OCI-LY7 (cell line): ENCODE data around the gene ASL. TPM values are rescaled to one million over a fixed set of nuclear protein-coding genes. Genes with fewer than 3 reads are reported as not detected.
A peak's percentile ranks its signal among the peaks of the same experiment; 100 is the strongest.
"Not testable (repeated sequence)": the region's sequence is repeated elsewhere in the genome, so short reads cannot be mapped to it uniquely, and the experiment has no call there.

Experiments used
- Bru-seq: library from RNA; stranded (reverse); fragments of 400-500 nt; gene quantifications from one replicate; lab custom pipeline; 2021; lab: Mats Ljungman, UMichigan
- BruChase-seq, 2 experiments: library from RNA; stranded (reverse); fragments of 400-500 nt; gene quantifications; one replicate each; lab custom pipeline; 2021; lab: Mats Ljungman, UMichigan
- BruUV-seq: library from RNA; stranded (reverse); fragments of 400-500 nt; replicated peaks from 2 replicates; lab custom pipeline; 2021; lab: Mats Ljungman, UMichigan
- CTCF ChIA-PET: fragments of 300-600 bp; sonication (Branson Sonifier 250); formaldehyde crosslinking; loops from one replicate; lab custom pipeline; 2022; ENCODE audit warnings: antibody characterized with exemption; ENCODE audit not compliant: unreplicated experiment; lab: Charles Lee
- POLR2A ChIA-PET: fragments of 300-600 bp; sonication (Branson Sonifier 250); formaldehyde crosslinking; loops from one replicate; lab custom pipeline; 2022; ENCODE audit warnings: antibody characterized with exemption; lab: Charles Lee
- DNase-seq: peaks from one replicate; pipeline ENCODE4 v3.0.0-alpha.2; 2015; ENCODE audit warnings: low spot score
- H2AFZ ChIP-seq: fragments of 200-600 bp; sonication (generic), shearing (Covaris generic); 2 replicates; pipeline ENCODE4 v1.6.1; 2014; ENCODE audit warnings: mild to moderate bottlenecking, antibody characterized with exemption, low read length, moderate library complexity
- H3K27ac ChIP-seq: fragments of 200-600 bp; sonication (generic); 2 replicates; pipeline ENCODE4 v1.5.1; 2014; ENCODE audit warnings: mixed run types, low read depth, mild to moderate bottlenecking, moderate library complexity, low read length, inconsistent platforms; ENCODE audit not compliant: poor library complexity, severe bottlenecking
- H3K36me3 ChIP-seq: fragments of 200-600 bp; sonication (generic); 2 replicates; pipeline ENCODE4 v1.6.1; 2014; ENCODE audit warnings: mild to moderate bottlenecking, antibody characterized with exemption, low read length, moderate library complexity, mixed read lengths; ENCODE audit not compliant: insufficient read depth
- H3K4me1 ChIP-seq: fragments of 200-600 bp; sonication (generic); 2 replicates; pipeline ENCODE4 v1.5.1; 2014; ENCODE audit warnings: mild to moderate bottlenecking, low read length; ENCODE audit not compliant: insufficient read depth, poor library complexity, severe bottlenecking
- H3K4me2 ChIP-seq: fragments of 200-600 bp; sonication (generic); 2 replicates; pipeline ENCODE4 v1.6.1; 2014; ENCODE audit warnings: mild to moderate bottlenecking, low read length
- H3K4me3 ChIP-seq: fragments of 200-600 bp; sonication (generic); 2 replicates; pipeline ENCODE4 v1.5.1; 2014; ENCODE audit warnings: mild to moderate bottlenecking, low read depth, low read length; ENCODE audit not compliant: poor library complexity, severe bottlenecking
- H3K79me2 ChIP-seq: fragments of 200-600 bp; sonication (generic); 2 replicates; pipeline ENCODE4 v1.6.1; 2016; ENCODE audit warnings: low read depth, mild to moderate bottlenecking, low read length, moderate library complexity, mixed read lengths; ENCODE audit not compliant: insufficient read depth
- H3K9me2 ChIP-seq: fragments of 200-600 bp; sonication (generic); 2 replicates; pipeline ENCODE4 v1.6.1; 2016; ENCODE audit warnings: mild to moderate bottlenecking, low read length, mixed read lengths; ENCODE audit not compliant: insufficient read depth
- H3K9me3 ChIP-seq: fragments of 200-600 bp; sonication (generic); 2 replicates; pipeline ENCODE4 v1.6.1; 2014; ENCODE audit warnings: mild to moderate bottlenecking, mixed run types, low read length, mixed read lengths
- H4K20me1 ChIP-seq: fragments of 200-600 bp; sonication (generic); 2 replicates; pipeline ENCODE4 v1.6.1; 2014; ENCODE audit warnings: mild to moderate bottlenecking, antibody characterized with exemption, low read length, moderate library complexity, mixed read lengths; ENCODE audit not compliant: insufficient read depth
- CTCF ChIP-seq: fragments of 200-600 bp; sonication (generic); conservative IDR thresholded peaks from 2 replicates; pipeline ENCODE4 v1.5.1; 2014; ENCODE audit warnings: mild to moderate bottlenecking, antibody characterized with exemption, low read length, moderate library complexity, mixed read lengths
- EZH2phosphoT487 ChIP-seq: fragments of 200-600 bp; sonication (generic); IDR thresholded peaks from 2 replicates; pipeline ENCODE4 v1.6.1; 2018; ENCODE audit warnings: low read depth, borderline replicate concordance, mild to moderate bottlenecking, mixed run types, antibody characterized with exemption, low read length, moderate library complexity, mixed read lengths
- intact Hi-C: fragments of 100-400 bp; cut with micrococcal nuclease; formaldehyde crosslinking; loops from one replicate; pipeline ENCODE4 v1.10.0; 2022; ENCODE audit not compliant: unreplicated experiment
- long read RNA-seq: library from polyadenylated mRNA; stranded (forward); transcript quantifications from one replicate; pipeline ENCODE4 v2.0.0, GENCODE V29; 2022
- total RNA-seq, 2 experiments: library from RNA; depleted of rRNA in 1 of 2; stranded (reverse); fragments of >200 nt in 1 of 2; shearing (Covaris generic) in 1 of 2; gene quantifications; 2 replicates each; pipeline ENCODE4 v1.2.3, GENCODE V29; 2014 to 2022

Gene ASL
- total RNA-seq (2014; rRNA removed; shearing (Covaris generic)) (21.5 and 22.2 TPM in 2 replicates), total RNA-seq (2022) (23.2 and 25.7 TPM in 2 replicates), Bru-seq, nascent RNA (percentile 48 among the genes with signal in this experiment), BruChase-seq, experiment 1, labeled RNA remaining after a 6-hour chase (percentile 53 among the genes with signal in this experiment), BruChase-seq, experiment 2, labeled RNA remaining after a 2-hour chase (percentile 47 among the genes with signal in this experiment)
- long read RNA-seq, transcript ASL-203 (15 exons, 1,765 nt) = minor isoform, 5 of 92 reads
- long read RNA-seq, transcript ASL-201 (17 exons, 2,143 nt) = minor isoform, 5 of 92 reads
- long read RNA-seq, transcript ASL-205 (16 exons, 1,622 nt) = major isoform, 18 of 92 reads
- long read RNA-seq, partial matches to known transcripts = 43 of 92 reads
- long read RNA-seq, other reads (novel, unspliced or antisense) = 21 of 92 reads

GRCh38 chr7:66075590-66076461 is at the start of gene ASL:
TSS of gene ASL (plus strand) at chr7:66075819. CDS start at chr7:66076082, 263 bp downstream.
- peak within 1 kb of the TSS; percentile 58 for H2AFZ ChIP-seq
- DNase-seq = peak; percentile 92
- H3K4me2 ChIP-seq = peak within 1 kb of the TSS; percentile 77
- H3K4me1 ChIP-seq = peaks cover 7% of the 10 kb centered on the region
- H3K36me3 ChIP-seq = no peaks in the 10 kb centered on the region
- peak within 1 kb of the TSS; percentile 73 for H3K4me3 ChIP-seq
- no peaks in the 10 kb centered on the region for H3K9me3 ChIP-seq
- ChIA-PET POLR2A (interaction anchor here (0.6 to 1.0 kb wide), 6 partner anchors 9 to 264 kb away, joined by 3 to 8 read pairs (median 4); no protein-coding TSS in a partner anchor), CTCF (interaction anchor here (0.6 kb wide), 3 partner anchors 120 to 1190 kb away, joined by 3 read pairs; no protein-coding TSS in a partner anchor)
- H3K79me2 ChIP-seq = no peaks in the 10 kb centered on the region
- H4K20me1 ChIP-seq = no peaks in the 10 kb centered on the region
- BruUV-seq = no TSS peak
- TF ChIP-seq EZH2phosphoT487 = no peak
- TF ChIP-seq CTCF = peak; percentile 51; the same call in 1 of the 2 replicates
- intact Hi-C loops = loop anchor here (5.0 kb wide), 1 partner anchor 94 kb away; the partner anchor contains the start of gene GUSB
- H3K27ac ChIP-seq = no peak within 1 kb of the TSS
- no peaks in the 10 kb centered on the region for H3K9me2 ChIP-seq

- H3K27ac ChIP-seq, H3K9me3 ChIP-seq, BruUV-seq, H3K36me3 ChIP-seq, DNase-seq, H3K4me3 ChIP-seq, CTCF ChIA-PET, intact Hi-C loops, H4K20me1 ChIP-seq, POLR2A ChIA-PET, H3K4me2 ChIP-seq, H3K79me2 ChIP-seq, H3K9me2 ChIP-seq, H3K4me1 ChIP-seq: not testable (repeated sequence)
- 0 out of 2 replicates have a peak overlapping the region, but pooled peaks have one; percentile 19 for H2AFZ ChIP-seq
These were observed 47.3 kb upstream of the ASL start for GRCh38 chr7:66028342-66028741.
